ENCODE measurements around the gene SLC22A16. TPM values are rescaled to one million over a fixed set of nuclear protein-coding genes. Genes with fewer than 3 reads are reported as not detected.

SLC22A16 gene
- total and polyA plus RNA-seq, 2 donors (not counting 1 experiment from before 2014, with no cell fraction given), result not detected

GRCh38 chr6:110425816-110426215 is 50.6 kb downstream of the SLC22A16 start:
- no peaks in the 10 kb centered on the region for H3K9me3 ChIP-seq (ENCODE audit: control insufficient read depth, insufficient read depth, low read depth, low read length)
- no peak overlapping the region for H3K9ac ChIP-seq (ENCODE audit: insufficient read depth, low read length)
- no peaks in the 10 kb centered on the region for H4K20me1 ChIP-seq (ENCODE audit: control insufficient read depth, extremely low read depth, insufficient read depth, low read length)
- DNase-seq (ENCODE audit: low read depth in 2 of 2), result no peak
- H3K4me2 ChIP-seq (ENCODE audit: extremely low read depth, insufficient read depth, low read length), result no peak overlapping the region
- TF ChIP-seq EZH2 (IDR thresholded peaks at IDR 0.05; ENCODE audit: low read length, missing control alignments), result no peak
- no peak for TF ChIP-seq CTCF (conservative IDR thresholded peaks at IDR 0.05 in 1 of 2, IDR thresholded peaks at IDR 0.05 in 1 of 2; ENCODE audit: low read depth in 1 of 2, low read length in 2 of 2)
- H3K4me1 ChIP-seq (ENCODE audit: control insufficient read depth, extremely low read depth, insufficient read depth, low read length), result no peaks in the 10 kb centered on the region
- H3K4me3 ChIP-seq (replicated peaks in 1 of 4; ENCODE audit: control extremely low read depth in 1 of 4, insufficient read depth in 1 of 4, low read depth in 3 of 4, low read length in 4 of 4), result no peak overlapping the region
- H3K27ac ChIP-seq (ENCODE audit: insufficient read depth, low read length), result no peak overlapping the region
- no peak overlapping the region for H2AFZ ChIP-seq (ENCODE audit: low read length)
- no peaks in the 10 kb centered on the region for H3K36me3 ChIP-seq (ENCODE audit: control insufficient read depth, insufficient read depth, low read length)
- no peaks in the 10 kb centered on the region for H3K79me2 ChIP-seq (ENCODE audit: control insufficient read depth, insufficient read depth, low read length)
- peaks cover 20% of the 10 kb centered on the region for H3K27me3 ChIP-seq (ENCODE audit: control insufficient read depth, insufficient read depth, low read length)

GRCh38 chr6:110422444-110422822 is 54.0 kb downstream of the SLC22A16 start:
- no peak overlapping the region for H3K4me3 ChIP-seq (replicated peaks in 1 of 4; ENCODE audit: control extremely low read depth in 1 of 4, insufficient read depth in 1 of 4, low read depth in 3 of 4, low read length in 4 of 4)
- H3K9me3 ChIP-seq (ENCODE audit: control insufficient read depth, insufficient read depth, low read depth, low read length), result no peaks in the 10 kb centered on the region
- H3K4me2 ChIP-seq (ENCODE audit: extremely low read depth, insufficient read depth, low read length), result no peak overlapping the region
- H3K27me3 ChIP-seq (ENCODE audit: control insufficient read depth, insufficient read depth, low read length), result peaks cover 20% of the 10 kb centered on the region
- no peaks in the 10 kb centered on the region for H4K20me1 ChIP-seq (ENCODE audit: control insufficient read depth, extremely low read depth, insufficient read depth, low read length)
- DNase-seq (ENCODE audit: low read depth in 2 of 2), result peak in 1 of 2 donors; percentile 20
- H3K79me2 ChIP-seq (ENCODE audit: control insufficient read depth, insufficient read depth, low read length), result no peaks in the 10 kb centered on the region
- H3K36me3 ChIP-seq (ENCODE audit: control insufficient read depth, insufficient read depth, low read length), result no peaks in the 10 kb centered on the region
- no peaks in the 10 kb centered on the region for H3K4me1 ChIP-seq (ENCODE audit: control insufficient read depth, extremely low read depth, insufficient read depth, low read length)
- TF ChIP-seq EZH2 (IDR thresholded peaks at IDR 0.05; ENCODE audit: low read length, missing control alignments) (no peak), CTCF (conservative IDR thresholded peaks at IDR 0.05 in 1 of 2, IDR thresholded peaks at IDR 0.05 in 1 of 2; ENCODE audit: low read depth in 1 of 2, low read length in 2 of 2) (no peak)
- no peak overlapping the region for H3K27ac ChIP-seq (ENCODE audit: insufficient read depth, low read length)
- H3K9ac ChIP-seq (ENCODE audit: insufficient read depth, low read length), result no peak overlapping the region
- no peak overlapping the region for H2AFZ ChIP-seq (ENCODE audit: low read length)

- TF ChIP-seq EZH2 (IDR thresholded peaks at IDR 0.05; ENCODE audit: low read length, missing control alignments), result no peak
- no peak for TF ChIP-seq CTCF (conservative IDR thresholded peaks at IDR 0.05 in 1 of 2, IDR thresholded peaks at IDR 0.05 in 1 of 2; ENCODE audit: low read depth in 1 of 2, low read length in 2 of 2)
- H3K9ac ChIP-seq (ENCODE audit: insufficient read depth, low read length), result no peak overlapping the region
- H3K79me2 ChIP-seq (ENCODE audit: control insufficient read depth, insufficient read depth, low read length), result no peaks in the 10 kb centered on the region
- DNase-seq (ENCODE audit: low read depth in 2 of 2), result no peak
- no peaks in the 10 kb centered on the region for H3K36me3 ChIP-seq (ENCODE audit: control insufficient read depth, insufficient read depth, low read length)
- no peak overlapping the region for H3K4me2 ChIP-seq (ENCODE audit: extremely low read depth, insufficient read depth, low read length)
- H2AFZ ChIP-seq (ENCODE audit: low read length), result no peak overlapping the region
- H3K4me3 ChIP-seq (replicated peaks in 1 of 4; ENCODE audit: control extremely low read depth in 1 of 4, insufficient read depth in 1 of 4, low read depth in 3 of 4, low read length in 4 of 4), result no peak overlapping the region
- H3K27ac ChIP-seq (ENCODE audit: insufficient read depth, low read length), result no peak overlapping the region
- peaks cover 14% of the 10 kb centered on the region for H3K27me3 ChIP-seq (ENCODE audit: control insufficient read depth, insufficient read depth, low read length)
- H3K4me1 ChIP-seq (ENCODE audit: control insufficient read depth, extremely low read depth, insufficient read depth, low read length), result no peaks in the 10 kb centered on the region
- H4K20me1 ChIP-seq (ENCODE audit: control insufficient read depth, extremely low read depth, insufficient read depth, low read length), result no peaks in the 10 kb centered on the region
- H3K9me3 ChIP-seq (ENCODE audit: control insufficient read depth, insufficient read depth, low read depth, low read length), result no peaks in the 10 kb centered on the region
Observed at GRCh38 chr6:110421749-110422443, 54.5 kb downstream of the SLC22A16 start.

Measured in fibroblast of lung (primary cell).